Fibroblast of lung (primary cell): Measurements from ENCODE around the gene YJEFN3. TPM values are rescaled to one million over a fixed set of nuclear protein-coding genes. Genes with fewer than 3 reads are reported as not detected.

Source experiments
- DNase-seq, 2 donors: peaks; one replicate each; pipeline versions ENCODE4 v3.0.0 to v3.0.0-alpha.2; 2010; ENCODE audit warnings: low read depth in 2 of 2
- H2AFZ ChIP-seq: 2 replicates; pipeline ENCODE4 v1.5.1; 2012; ENCODE audit warnings: low read length, control low read depth, inconsistent platforms
- H3K27ac ChIP-seq: 2 replicates; pipeline ENCODE4 v1.5.1; 2011; ENCODE audit warnings: low read length, control low read depth; ENCODE audit not compliant: insufficient read depth
- H3K27me3 ChIP-seq: 2 replicates; pipeline ENCODE4 v1.5.1; 2011; ENCODE audit warnings: mild to moderate bottlenecking, low read length; ENCODE audit not compliant: control insufficient read depth, insufficient read depth
- H3K36me3 ChIP-seq: 2 replicates; pipeline ENCODE4 v1.5.1; 2011; ENCODE audit warnings: low read length; ENCODE audit not compliant: control insufficient read depth, insufficient read depth
- H3K4me1 ChIP-seq: 2 replicates; pipeline ENCODE4 v1.5.1; 2011; ENCODE audit warnings: low read length; ENCODE audit not compliant: control insufficient read depth, insufficient read depth; ENCODE audit errors: extremely low read depth
- H3K4me2 ChIP-seq: 2 replicates; pipeline ENCODE4 v1.5.1; 2011; ENCODE audit warnings: low read length, control low read depth; ENCODE audit not compliant: insufficient read depth; ENCODE audit errors: extremely low read depth
- H3K4me3 ChIP-seq, 4 experiments: fragments of 200-600 bp in 1 of 4; sonication (generic) in 1 of 4; replicated peaks in 1 of 4; 2 replicates each; pipeline ENCODE4 v1.5.1; 2011 to 2016; ENCODE audit warnings: low read length in 4 of 4, low read depth in 3 of 4, mild to moderate bottlenecking in 3 of 4, control low read depth in 2 of 4, inconsistent platforms in 1 of 4, mixed read lengths in 1 of 4; ENCODE audit not compliant: insufficient read depth in 1 of 4; ENCODE audit errors: control extremely low read depth in 1 of 4
- H3K79me2 ChIP-seq: 2 replicates; pipeline ENCODE4 v1.5.1; 2012; ENCODE audit warnings: mild to moderate bottlenecking, low read length, inconsistent platforms; ENCODE audit not compliant: control insufficient read depth, insufficient read depth
- H3K9ac ChIP-seq: 2 replicates; pipeline ENCODE4 v1.5.1; 2011; ENCODE audit warnings: mild to moderate bottlenecking, low read length, control low read depth; ENCODE audit not compliant: insufficient read depth
- H3K9me3 ChIP-seq: 2 replicates; pipeline ENCODE4 v1.5.1; 2012; ENCODE audit warnings: low read depth, low read length; ENCODE audit not compliant: control insufficient read depth, insufficient read depth
- H4K20me1 ChIP-seq: 2 replicates; pipeline ENCODE4 v1.5.1; 2011; ENCODE audit warnings: low read length; ENCODE audit not compliant: control insufficient read depth, insufficient read depth; ENCODE audit errors: extremely low read depth
- CTCF ChIP-seq, 2 donors: IDR thresholded peaks in 1 of 2; conservative IDR thresholded peaks in 1 of 2; 1 replicate in 1 of 2; 2 replicates in 1 of 2; pipeline ENCODE4 v1.5.1; 2011 to 2012; ENCODE audit warnings: low read length in 2 of 2, control low read depth in 1 of 2, inconsistent platforms in 1 of 2, low read depth in 1 of 2, mild to moderate bottlenecking in 1 of 2
- EZH2 ChIP-seq: IDR thresholded peaks from 2 replicates; pipeline ENCODE4 v1.5.1; 2012; ENCODE audit warnings: low read length, control low read depth, mild to moderate bottlenecking; ENCODE audit errors: missing control alignments
- polyA plus RNA-seq, 2 donors: library from polyadenylated mRNA; depleted of rRNA in 1 of 2; stranded (reverse) in 1 of 2; unstranded in 1 of 2; fragments of >200 nt; gene quantifications; 2 replicates each; pipeline ENCODE4 v1.2.1, GENCODE V29; 2011 to 2012; ENCODE audit warnings: missing spikeins in 1 of 2
- total RNA-seq: library from RNA; depleted of rRNA; stranded (reverse); fragments of >200 nt; gene quantifications from 2 replicates; pipeline ENCODE4 v1.2.1, GENCODE V29; 2014

Gene YJEFN3
- total and polyA plus RNA-seq, 2 donors (not counting 1 experiment from before 2014, with no cell fraction given): 0.50 to 0.62 TPM

GRCh38 chr19:19485161-19485997, 43.3 kb upstream of the YJEFN3 start:
- peaks cover 37% of the 10 kb centered on the region for H3K4me1 ChIP-seq
- no peak overlapping the region for H3K9ac ChIP-seq
- peaks cover 57% of the 10 kb centered on the region for H3K79me2 ChIP-seq
- no peak overlapping the region for H2AFZ ChIP-seq
- TF ChIP-seq CTCF (conservative IDR thresholded peaks at IDR 0.05 in 1 of 2, IDR thresholded peaks at IDR 0.05 in 1 of 2; ENCODE audit: low read depth in 1 of 2, low read length in 2 of 2) (no peak), EZH2 (no peak)
- H3K9me3 ChIP-seq: no peaks in the 10 kb centered on the region
- no peaks in the 10 kb centered on the region for H3K27me3 ChIP-seq
- peaks cover 6% of the 10 kb centered on the region for H3K36me3 ChIP-seq
- H3K4me2 ChIP-seq: peak overlapping the region; percentile 20
- peak overlapping the region; percentile 51 for H3K27ac ChIP-seq
- no peak overlapping the region for H3K4me3 ChIP-seq
- DNase-seq: peak; percentile 60 to 65
- H4K20me1 ChIP-seq: no peaks in the 10 kb centered on the region

- Histone ChIP-seq H3K4me3 (no peak overlapping the region), H2AFZ (no peak overlapping the region), H3K4me2 (no peak overlapping the region), H3K79me2 (peaks cover 55% of the 10 kb centered on the region), H3K9ac (no peak overlapping the region), H3K27ac (peak overlapping the region; percentile 51), H3K27me3 (no peaks in the 10 kb centered on the region), H3K9me3 (no peaks in the 10 kb centered on the region), H4K20me1 (no peaks in the 10 kb centered on the region), H3K4me1 (peaks cover 37% of the 10 kb centered on the region), H3K36me3 (peaks cover 7% of the 10 kb centered on the region)
- DNase-seq: no peak
- TF ChIP-seq CTCF (conservative IDR thresholded peaks at IDR 0.05 in 1 of 2, IDR thresholded peaks at IDR 0.05 in 1 of 2; ENCODE audit: low read depth in 1 of 2, low read length in 2 of 2) (no peak), EZH2 (no peak)
These were observed 42.8 kb upstream of the YJEFN3 start for GRCh38 chr19:19485998-19486290.

GRCh38 chr19:19486343-19487076, 42.2 kb upstream of the YJEFN3 start:
- Histone ChIP-seq H3K4me3 (no peak overlapping the region), H4K20me1 (no peaks in the 10 kb centered on the region), H2AFZ (no peak overlapping the region), H3K79me2 (peaks cover 56% of the 10 kb centered on the region), H3K9ac (no peak overlapping the region), H3K36me3 (peaks cover 9% of the 10 kb centered on the region), H3K27ac (peak overlapping the region; percentile 24), H3K27me3 (no peaks in the 10 kb centered on the region), H3K4me2 (no peak overlapping the region), H3K9me3 (no peaks in the 10 kb centered on the region), H3K4me1 (peaks cover 37% of the 10 kb centered on the region)
- no peak for DNase-seq
- TF ChIP-seq CTCF (conservative IDR thresholded peaks at IDR 0.05 in 1 of 2, IDR thresholded peaks at IDR 0.05 in 1 of 2; ENCODE audit: low read depth in 1 of 2, low read length in 2 of 2): no peak
- no peak for TF ChIP-seq EZH2
